Measurements from ENCODE around the gene TGM4.

DNA sequence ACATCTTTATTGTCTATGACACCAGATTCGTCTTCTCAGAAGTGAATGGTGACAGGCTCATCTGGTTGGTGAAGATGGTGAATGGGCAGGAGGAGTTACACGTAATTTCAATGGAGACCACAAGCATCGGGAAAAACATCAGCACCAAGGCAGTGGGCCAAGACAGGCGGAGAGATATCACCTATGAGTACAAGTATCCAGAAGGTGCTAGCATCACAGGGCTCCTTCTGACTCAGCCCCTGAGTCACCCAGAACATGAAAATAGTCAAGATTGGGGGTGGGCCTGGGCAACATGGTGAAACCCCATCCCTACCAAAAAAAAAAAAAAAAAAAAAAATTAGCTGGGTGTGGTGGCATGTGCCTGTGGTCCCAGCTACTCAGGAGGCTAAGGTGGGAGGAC is 32.6 kb downstream of the TGM4 start:
- TF ChIP-seq, protein P1, sequence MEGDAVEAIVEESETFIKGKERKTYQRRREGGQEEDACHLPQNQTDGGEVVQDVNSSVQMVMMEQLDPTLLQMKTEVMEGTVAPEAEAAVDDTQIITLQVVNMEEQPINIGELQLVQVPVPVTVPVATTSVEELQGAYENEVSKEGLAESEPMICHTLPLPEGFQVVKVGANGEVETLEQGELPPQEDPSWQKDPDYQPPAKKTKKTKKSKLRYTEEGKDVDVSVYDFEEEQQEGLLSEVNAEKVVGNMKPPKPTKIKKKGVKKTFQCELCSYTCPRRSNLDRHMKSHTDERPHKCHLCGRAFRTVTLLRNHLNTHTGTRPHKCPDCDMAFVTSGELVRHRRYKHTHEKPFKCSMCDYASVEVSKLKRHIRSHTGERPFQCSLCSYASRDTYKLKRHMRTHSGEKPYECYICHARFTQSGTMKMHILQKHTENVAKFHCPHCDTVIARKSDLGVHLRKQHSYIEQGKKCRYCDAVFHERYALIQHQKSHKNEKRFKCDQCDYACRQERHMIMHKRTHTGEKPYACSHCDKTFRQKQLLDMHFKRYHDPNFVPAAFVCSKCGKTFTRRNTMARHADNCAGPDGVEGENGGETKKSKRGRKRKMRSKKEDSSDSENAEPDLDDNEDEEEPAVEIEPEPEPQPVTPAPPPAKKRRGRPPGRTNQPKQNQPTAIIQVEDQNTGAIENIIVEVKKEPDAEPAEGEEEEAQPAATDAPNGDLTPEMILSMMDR (conservative IDR thresholded peaks at IDR 0.05 in 1 of 2, IDR thresholded peaks at IDR 0.05 in 1 of 2; ENCODE audit: extremely low read depth in 1 of 2, insufficient read depth in 1 of 2, low read depth in 1 of 2, low read length in 2 of 2): no peak
- no peak for TF ChIP-seq EZH2 (IDR thresholded peaks at IDR 0.05; ENCODE audit: borderline replicate concordance, low read length)
